NCI-H2196 (cell line): ENCODE results near the gene ACAD10.
"Not testable (repeated sequence)": the region's sequence is repeated elsewhere in the genome, so short reads cannot be mapped to it uniquely, and the experiment has no call there.

Experiments used
- DNase-seq: peaks from one replicate; lab custom pipeline; 2025; ENCODE audit not compliant: unreplicated experiment; lab: John Stamatoyannopoulos, UW

Gene ACAD10

DNA sequence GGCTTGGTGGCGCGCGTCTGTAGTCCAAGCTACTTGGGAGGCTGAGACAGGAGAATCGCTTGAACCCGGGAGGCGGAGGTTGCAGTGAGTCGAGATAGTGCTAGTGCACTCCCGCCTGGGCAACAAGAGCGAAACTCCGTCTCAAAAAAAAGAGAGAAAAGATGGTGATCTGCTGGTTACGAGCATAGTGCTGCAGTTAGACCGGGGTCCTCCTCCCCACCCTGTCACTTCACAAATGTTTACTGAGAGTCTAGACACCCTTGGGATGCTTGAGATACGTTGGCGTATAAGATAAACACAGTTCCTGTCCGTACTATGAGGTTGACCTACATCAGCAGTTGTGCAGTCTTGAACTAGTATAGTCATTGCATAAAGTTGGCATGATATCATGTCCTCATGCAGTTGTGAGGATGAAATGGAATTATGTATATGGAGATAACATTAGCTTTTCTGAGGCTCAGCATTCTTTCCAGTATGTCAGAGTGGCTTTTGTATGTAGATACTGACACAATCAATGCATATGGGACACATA, 787 bp downstream of the ACAD10 start:
- no peak for DNase-seq

- DNase-seq, result peak; percentile 13
Observed at GRCh38 chr12:111687255-111687654, 1.4 kb downstream of the ACAD10 start.

DNA sequence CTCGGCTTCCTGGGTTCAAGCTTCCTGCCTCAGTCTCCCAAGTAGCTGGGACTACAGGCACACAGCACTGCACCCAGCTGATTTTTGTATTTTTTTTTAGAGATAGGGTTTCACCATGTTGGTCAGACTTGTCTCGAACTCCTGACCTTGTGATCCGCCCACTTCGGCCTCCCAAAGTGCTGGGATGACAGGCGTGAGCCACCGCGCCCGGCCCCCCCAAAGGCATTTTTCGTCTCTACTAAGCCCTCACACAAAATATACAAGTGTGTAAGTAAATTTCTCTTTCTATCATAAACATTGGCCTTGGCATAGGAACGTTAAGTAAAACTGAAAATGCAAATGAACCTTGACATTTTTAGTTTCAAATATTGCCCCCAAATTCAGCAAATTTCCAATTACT, 2.1 kb downstream of the ACAD10 start:
- no peak for DNase-seq

DNA sequence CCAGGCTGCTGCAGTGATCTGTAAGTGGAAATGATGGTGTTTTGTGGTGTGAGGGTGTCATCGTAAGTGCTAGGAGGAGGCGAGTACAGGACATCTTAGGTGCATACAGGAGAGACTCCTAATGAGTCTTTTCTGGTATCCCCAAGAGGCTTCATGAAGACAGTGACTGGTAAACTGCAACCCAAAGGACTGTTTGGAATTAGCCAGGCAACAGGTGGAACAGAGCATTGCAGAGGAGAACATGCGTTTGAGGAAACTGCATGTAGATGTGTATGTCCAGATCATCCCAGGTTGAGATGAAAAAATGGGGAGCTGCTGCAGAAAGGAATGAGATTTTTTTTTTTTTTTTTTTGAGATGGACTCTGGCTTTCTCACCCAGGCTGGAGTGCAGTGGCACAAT, 5.4 kb downstream of the ACAD10 start:
- DNase-seq, result no peak

- no peak for DNase-seq
Observed at GRCh38 chr12:111692575-111693210, 6.8 kb downstream of the ACAD10 start.

GRCh38 chr12:111693818-111694217, 8.0 kb downstream of the ACAD10 start:
- no peak for DNase-seq

GRCh38 chr12:111699962-111700361, 14.1 kb downstream of the ACAD10 start:
- no peak for DNase-seq

- DNase-seq, result no peak
Observed at GRCh38 chr12:111705672-111706071, 19.8 kb downstream of the ACAD10 start.

DNA sequence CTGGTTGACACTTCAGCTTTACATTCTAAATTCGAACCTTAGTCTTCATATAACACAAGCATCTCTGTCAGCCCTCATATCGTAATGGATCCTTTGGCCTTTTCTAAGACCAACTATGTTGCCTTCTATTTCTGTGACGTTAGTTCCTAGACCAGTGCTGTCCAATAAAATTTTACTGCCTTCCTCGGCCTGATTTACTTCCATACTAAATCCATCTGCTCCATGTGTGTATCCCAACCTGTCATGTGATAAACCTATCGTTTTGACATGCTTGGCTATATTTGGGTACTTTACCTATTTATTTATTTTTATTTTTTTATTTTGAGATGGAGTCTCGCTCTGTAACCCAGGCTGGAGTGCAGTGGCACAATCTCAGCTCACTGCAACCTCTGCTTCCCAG, 20.3 kb downstream of the ACAD10 start:
- no peak for DNase-seq

GRCh38 chr12:111715279-111715678, 29.4 kb downstream of the ACAD10 start:
- DNase-seq, result peak; percentile 89

DNA sequence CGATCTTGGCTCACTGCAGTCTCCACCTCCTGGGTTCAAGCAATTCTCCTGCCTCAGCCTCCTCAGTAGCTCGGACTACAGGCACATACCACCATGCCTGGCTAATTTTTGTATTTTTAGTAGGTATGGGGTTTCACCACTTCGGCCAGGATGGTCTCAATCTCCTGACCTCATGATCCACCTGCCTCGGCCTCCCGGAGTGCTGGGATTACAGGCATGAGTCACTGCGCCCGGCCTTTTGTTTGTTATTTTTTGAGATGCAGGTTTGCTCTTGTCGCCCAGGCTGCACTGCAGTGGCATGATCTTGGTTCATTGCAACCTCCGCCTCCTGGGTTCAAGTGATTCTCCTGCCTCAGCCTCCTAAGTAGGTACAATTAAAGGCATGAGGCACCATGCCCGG, 33.5 kb downstream of the ACAD10 start:
- not testable (repeated sequence) for DNase-seq

GRCh38 chr12:111720457-111720856, 34.6 kb downstream of the ACAD10 start:
- no peak for DNase-seq

- not testable (repeated sequence) for DNase-seq
Observed at GRCh38 chr12:111723646-111724360, 38.0 kb downstream of the ACAD10 start.

- no peak for DNase-seq
Observed at GRCh38 chr12:111728795-111729194, 42.9 kb downstream of the ACAD10 start.

DNA sequence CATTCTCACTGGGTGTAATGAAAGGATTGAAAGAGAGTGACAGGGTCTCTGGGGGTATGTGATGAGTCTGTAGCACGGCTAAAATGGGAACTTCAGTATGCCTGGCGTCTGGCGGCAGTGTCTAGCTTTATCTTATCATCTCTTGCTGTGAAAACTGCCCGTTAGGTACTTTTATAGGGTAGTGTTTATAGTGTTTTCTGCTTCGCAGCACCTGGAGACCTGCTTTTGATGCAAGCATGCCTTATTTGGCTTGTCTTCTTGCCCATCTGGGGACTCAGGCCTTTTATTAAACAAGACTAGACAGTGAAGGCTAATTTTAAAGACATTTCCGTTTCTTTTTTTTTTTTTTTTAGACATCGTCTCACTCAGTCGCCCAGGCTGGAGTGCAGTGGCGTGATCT, 44.6 kb downstream of the ACAD10 start:
- no peak for DNase-seq

GRCh38 chr12:111732786-111733185, 46.9 kb downstream of the ACAD10 start:
- DNase-seq, result no peak

DNA sequence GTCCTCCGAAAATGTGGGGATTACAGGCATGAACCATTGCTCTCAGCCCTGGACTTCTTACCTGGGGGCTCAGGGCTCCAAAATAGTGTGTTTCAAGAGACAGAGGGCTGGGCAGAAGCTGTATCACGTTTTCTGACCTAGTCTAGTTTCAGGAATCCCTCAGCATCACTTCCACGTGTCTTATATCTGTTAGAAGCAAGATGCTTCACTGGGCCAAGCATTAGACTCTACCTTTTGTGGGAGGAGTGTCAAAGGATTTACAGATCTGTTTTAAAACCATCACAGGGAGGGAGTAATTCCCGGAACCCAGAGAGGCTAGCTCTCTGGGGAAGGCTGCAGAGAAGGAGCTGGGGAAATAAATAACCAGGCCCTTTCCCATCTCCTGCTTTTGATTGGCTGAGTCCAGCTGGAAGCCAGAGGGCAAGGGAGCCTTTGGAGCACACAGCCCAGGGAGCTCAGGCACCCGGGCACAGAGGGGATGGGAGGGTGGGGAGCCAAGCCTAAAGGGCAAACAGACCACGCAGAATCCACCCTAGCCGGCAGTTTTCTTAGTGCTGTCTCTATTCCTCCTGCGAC, 47.6 kb downstream of the ACAD10 start:
- DNase-seq, result no peak

DNA sequence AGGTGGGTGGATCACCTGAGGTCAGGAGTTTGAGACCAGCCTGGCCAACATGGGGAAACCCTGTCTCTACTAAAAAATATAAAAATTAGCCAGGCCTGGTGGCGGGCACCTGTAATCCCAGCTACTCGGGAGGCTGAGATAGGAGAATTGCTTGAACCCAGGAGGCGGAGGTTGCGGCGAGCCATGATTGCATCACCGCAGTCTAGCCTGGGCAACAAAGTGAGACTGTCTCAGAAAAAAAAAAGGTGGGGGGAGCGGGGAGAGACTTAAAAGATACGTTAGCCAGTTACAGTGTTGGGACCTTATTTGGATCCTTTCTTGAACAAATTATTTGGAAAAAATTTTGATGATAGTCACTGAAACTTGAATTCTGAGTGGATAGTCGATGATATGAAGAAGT, 53.7 kb downstream of the ACAD10 start:
- not testable (repeated sequence) for DNase-seq

DNA sequence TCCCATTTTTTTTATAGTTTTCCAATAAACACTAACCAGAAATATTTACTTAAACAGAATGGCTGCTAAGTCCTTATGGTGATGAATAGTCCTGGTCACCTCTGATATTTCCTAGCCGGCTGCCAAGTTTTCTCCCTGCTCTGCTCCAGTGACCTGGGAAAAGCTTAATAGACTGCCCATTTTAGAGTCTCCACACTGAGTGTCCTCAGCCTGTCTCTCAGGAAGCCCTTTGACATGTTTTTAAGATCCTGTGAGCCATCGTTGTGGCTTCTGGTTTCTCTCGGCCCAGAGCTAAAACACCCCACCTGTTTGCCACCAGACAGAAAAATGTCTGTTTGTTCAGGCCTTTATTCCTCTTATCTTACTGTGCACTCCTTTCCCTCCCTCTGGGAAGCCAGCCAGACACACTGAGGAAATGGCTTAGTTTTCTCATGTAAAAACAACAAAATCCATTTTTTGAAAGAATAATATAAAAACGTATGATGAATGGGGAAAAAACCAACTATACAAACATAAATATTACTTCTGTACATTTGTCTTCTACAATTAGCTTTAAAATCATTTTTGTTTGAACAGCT, 55.5 kb downstream of the ACAD10 start:
- DNase-seq, result peak; percentile 55

- no peak for DNase-seq
Observed at GRCh38 chr12:111745211-111745610, 59.4 kb downstream of the ACAD10 start.

DNA sequence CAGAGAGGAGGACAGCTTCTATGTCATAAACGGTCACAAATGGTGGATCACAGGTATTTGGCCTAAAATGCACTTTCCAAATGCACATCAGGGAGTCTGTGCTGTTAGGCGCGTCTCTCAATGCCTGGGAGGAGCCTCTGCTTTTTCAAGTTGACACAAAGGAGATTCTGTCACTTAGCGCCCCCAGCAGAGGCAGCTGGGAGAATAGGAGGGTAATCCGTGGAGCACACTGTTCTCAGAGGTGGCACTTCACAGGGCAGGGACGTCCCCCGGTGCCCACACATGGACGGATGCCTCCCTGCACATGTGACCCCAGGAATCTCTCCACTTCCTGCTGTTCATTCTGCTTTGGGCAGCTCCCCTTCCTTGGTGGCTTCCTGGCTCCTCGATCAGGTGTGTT, 61.5 kb downstream of the ACAD10 start:
- DNase-seq, result no peak

- no peak for DNase-seq
Observed at GRCh38 chr12:111748151-111748672, 62.4 kb downstream of the ACAD10 start.
